Endothelial cell of umbilical vein (primary cell): Measurements from ENCODE around the gene PPFIA3. TPM values are rescaled to one million over a fixed set of nuclear protein-coding genes. Genes with fewer than 3 reads are reported as not detected.

Experiments used
- BruUV-seq: library from RNA; stranded (reverse); fragments of 400-500 nt; replicated peaks from 2 replicates; lab custom pipeline; 2021; lab: Mats Ljungman, UMichigan
- CTCF ChIA-PET: fragments of 300-600, 350-600 bp; sonication (Branson Sonifier 250); formaldehyde crosslinking; loops from one replicate; lab custom pipeline; 2021; ENCODE audit warnings: antibody characterized with exemption, inconsistent platforms; lab: Charles Lee
- POLR2A ChIA-PET: fragments of 300-600, 350-600 bp; sonication (Branson Sonifier 250); formaldehyde crosslinking; loops from one replicate; lab custom pipeline; 2021; ENCODE audit warnings: antibody characterized with exemption, inconsistent platforms; lab: Charles Lee
- DNase-seq: peaks from one replicate; pipeline ENCODE4 v3.0.0-alpha.2; 2011; ENCODE audit warnings: low read depth, low spot score
- FAIRE-seq: peaks from 2 replicates; lab custom pipeline; 2011; peaks lifted over from hg19 to GRCh38; lab: Jason Lieb, UNC
- H2AFZ ChIP-seq: 2 replicates; pipeline ENCODE4 v1.6.0; 2012; ENCODE audit warnings: low read depth, low read length, control low read depth, inconsistent platforms
- H3K27ac ChIP-seq: 2 replicates; pipeline ENCODE4 v1.5.1; 2011; ENCODE audit warnings: low read depth, mild to moderate bottlenecking, control low read depth, low read length, moderate library complexity; ENCODE audit not compliant: insufficient read depth
- H3K27me3 ChIP-seq, 2 experiments: 2 replicates each; pipeline versions ENCODE4 v1.6.0 to v1.6.1; 2011; ENCODE audit warnings: low read length in 2 of 2, mixed read lengths in 1 of 2; ENCODE audit not compliant: control insufficient read depth in 2 of 2, insufficient read depth in 2 of 2
- H3K36me3 ChIP-seq, 2 experiments: 2 replicates in 1 of 2; 3 replicates in 1 of 2; pipeline ENCODE4 v1.5.1; 2011; ENCODE audit warnings: low read length in 2 of 2, mild to moderate bottlenecking in 1 of 2, moderate library complexity in 1 of 2; ENCODE audit not compliant: control insufficient read depth in 2 of 2, insufficient read depth in 2 of 2; ENCODE audit errors: extremely low read depth in 1 of 2
- H3K4me1 ChIP-seq: 3 replicates; pipeline ENCODE4 v1.5.1; 2011; ENCODE audit warnings: mild to moderate bottlenecking, low read length; ENCODE audit not compliant: control insufficient read depth, insufficient read depth; ENCODE audit errors: extremely low read depth
- H3K4me2 ChIP-seq: 2 replicates; pipeline ENCODE4 v1.6.1; 2011; ENCODE audit warnings: low read length, control low read depth, mixed read lengths; ENCODE audit not compliant: insufficient read depth
- H3K4me3 ChIP-seq, 3 experiments: fragments of 200-600 bp in 1 of 3; sonication (generic), shearing (Covaris generic) in 1 of 3; replicated peaks in 1 of 3; 2 replicates each; pipeline ENCODE4 v1.5.1; 2011 to 2016; ENCODE audit warnings: control low read depth in 3 of 3, low read length in 3 of 3, mild to moderate bottlenecking in 2 of 3, inconsistent platforms in 1 of 3, low read depth in 1 of 3, moderate library complexity in 1 of 3; ENCODE audit not compliant: insufficient read depth in 1 of 3
- H3K79me2 ChIP-seq: 2 replicates; pipeline ENCODE4 v1.6.0; 2012; ENCODE audit warnings: low read length, inconsistent platforms; ENCODE audit not compliant: control insufficient read depth, insufficient read depth
- H3K9ac ChIP-seq: replicated peaks from 2 replicates; pipeline ENCODE3; 2011; ENCODE audit warnings: low read length, control low read depth; ENCODE audit not compliant: insufficient read depth; ENCODE audit errors: extremely low read depth
- H3K9me1 ChIP-seq: replicated peaks from 3 replicates; pipeline ENCODE4 v1.6.0; 2011; ENCODE audit warnings: mild to moderate bottlenecking, low read length; ENCODE audit not compliant: control insufficient read depth, insufficient read depth; ENCODE audit errors: extremely low read depth
- H3K9me3 ChIP-seq: replicated peaks from 2 replicates; pipeline ENCODE4 v1.5.1; 2012; ENCODE audit warnings: low read length, inconsistent platforms; ENCODE audit not compliant: control insufficient read depth, insufficient read depth
- H4K20me1 ChIP-seq: replicated peaks from 2 replicates; pipeline ENCODE3; 2011; ENCODE audit warnings: mild to moderate bottlenecking, low read length; ENCODE audit not compliant: control insufficient read depth, insufficient read depth; ENCODE audit errors: extremely low read depth
- EZH2 ChIP-seq: IDR thresholded peaks from 2 replicates; pipeline ENCODE4 v1.6.1; 2012; ENCODE audit warnings: borderline replicate concordance, low read depth, mild to moderate bottlenecking, moderate library complexity, low read length, inconsistent platforms; ENCODE audit not compliant: severe bottlenecking
- FOS ChIP-seq: IDR thresholded peaks from 2 replicates; pipeline ENCODE4 v1.6.1; 2011; ENCODE audit warnings: mild to moderate bottlenecking, low read length, moderate library complexity, borderline replicate concordance; ENCODE audit not compliant: insufficient read depth
- GATA2 ChIP-seq: IDR thresholded peaks from 2 replicates; pipeline ENCODE4 v1.7.0; 2011; ENCODE audit warnings: low read depth, mild to moderate bottlenecking, moderate library complexity, mixed read lengths, low read length; ENCODE audit not compliant: insufficient read length, insufficient read depth
- JUN ChIP-seq: IDR thresholded peaks from 2 replicates; pipeline ENCODE4 v1.6.1; 2011; ENCODE audit warnings: borderline replicate concordance, low read depth; ENCODE audit not compliant: insufficient read length, insufficient read depth
- MYC ChIP-seq: IDR thresholded peaks from one replicate; pipeline ENCODE4 v1.6.1; 2011; ENCODE audit warnings: mild to moderate bottlenecking, low read depth, low read length
- POLR2A ChIP-seq: IDR thresholded peaks from 2 replicates; pipeline ENCODE4 v1.6.1; 2012; ENCODE audit warnings: low read depth, mild to moderate bottlenecking, control low read depth, low read length
- POLR2AphosphoS5 ChIP-seq: IDR thresholded peaks from 2 replicates; pipeline ENCODE4 v1.6.1; 2012; ENCODE audit warnings: low read depth, mild to moderate bottlenecking, control low read depth, low read length, moderate library complexity; ENCODE audit not compliant: insufficient read depth
- dilution Hi-C: fragments of 300-500 bp; cut with MboI; formaldehyde crosslinking; loops from one replicate; pipeline ENCODE4 v1.15.0; 2019; ENCODE audit warnings: low sequenced_read_pairs; ENCODE audit not compliant: extremely low pct_ligation_motif_present
- intact Hi-C: fragments of 100-400 bp; cut with micrococcal nuclease; formaldehyde crosslinking; loops from one replicate; pipeline ENCODE4 v1.10.0; 2022
- polyA plus RNA-seq, 4 experiments: library from polyadenylated mRNA; depleted of rRNA in 3 of 4; stranded (reverse) in 3 of 4; unstranded in 1 of 4; fragments of >200 nt; gene quantifications; 2 replicates each; pipeline versions ENCODE4 v1.2.1 to v1.2.3, GENCODE V29; 2011 to 2012; ENCODE audit warnings: missing spikeins in 1 of 4
- total RNA-seq: library from RNA; stranded (reverse); gene quantifications from 2 replicates; pipeline ENCODE4 v1.2.3, GENCODE V29; 2021
- TF ChIP-seq, protein P1 (sequence below), 2 donors: IDR thresholded peaks; 1 replicate in 1 of 2; 2 replicates in 1 of 2; pipeline ENCODE4 v1.5.1; 2011; ENCODE audit warnings: low read length in 2 of 2, mild to moderate bottlenecking in 2 of 2, moderate library complexity in 2 of 2, control low read depth in 1 of 2, inconsistent platforms in 1 of 2, low read depth in 1 of 2; ENCODE audit not compliant: insufficient read depth in 1 of 2; ENCODE audit errors: extremely low read depth in 1 of 2
- TF ChIP-seq, protein P2 (sequence below): IDR thresholded peaks from 2 replicates; pipeline ENCODE4 v1.6.1; 2011; ENCODE audit not compliant: insufficient read depth, insufficient read length

Gene PPFIA3
- total and polyA plus RNA-seq, 2 donors (not counting 3 experiments of a cell fraction or from before 2014, with no cell fraction given), result 1.3 to 2.0 TPM

DNA sequence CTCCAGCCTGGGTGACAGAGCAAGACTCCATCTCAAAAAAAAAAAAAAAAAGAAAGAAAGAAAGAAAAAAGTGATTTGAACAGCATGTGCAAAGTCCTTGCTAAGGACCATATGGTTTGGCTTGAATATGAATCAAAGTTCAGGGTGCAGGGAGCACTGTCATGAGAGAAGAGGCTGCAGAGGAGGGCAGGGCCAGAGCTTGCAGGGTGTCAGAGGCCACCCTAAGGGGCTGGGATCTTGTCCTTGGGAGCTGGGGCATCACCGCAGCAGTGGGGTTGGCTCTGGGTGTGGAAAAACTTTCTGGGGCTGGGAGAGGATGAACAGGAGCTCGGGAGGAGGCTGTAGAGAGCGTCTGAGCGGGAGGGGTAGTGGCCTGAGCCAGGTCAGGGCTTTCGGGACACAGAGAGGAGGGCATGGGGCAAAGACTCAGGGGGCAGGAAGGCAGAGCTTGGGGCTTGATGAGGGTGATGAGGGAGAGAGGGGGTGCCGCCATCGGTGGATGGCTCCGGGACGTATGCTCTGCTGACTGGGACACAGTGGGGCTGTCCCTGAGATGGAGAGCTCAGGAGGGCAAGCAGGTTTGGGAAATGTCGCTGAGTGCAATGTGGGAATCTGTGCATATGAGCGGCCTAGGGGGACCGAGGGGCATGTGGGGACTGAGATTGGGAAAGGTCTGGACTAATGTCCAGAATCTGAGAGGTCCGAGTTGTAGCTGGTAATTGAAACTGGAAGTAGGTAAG, 41.3 kb downstream of the PPFIA3 start:
- Histone ChIP-seq H4K20me1 (no peaks in the 10 kb centered on the region), H3K4me1 (peaks cover 16% of the 10 kb centered on the region), H3K9me3 (no peaks in the 10 kb centered on the region), H3K27ac (no peak overlapping the region), H3K4me2 (no peak overlapping the region), H3K79me2 (no peaks in the 10 kb centered on the region), H3K4me3 (no peak overlapping the region), H2AFZ (no peak overlapping the region), H3K9me1 (no peaks in the 10 kb centered on the region), H3K9ac (no peak overlapping the region), H3K27me3 (peaks cover 0 to 2% of the 10 kb centered on the region in 2 experiments), H3K36me3 (no peaks in the 10 kb centered on the region)
- dilution Hi-C loops (no loop called here), intact Hi-C loops (no loop called here)
- FAIRE-seq (no peak), DNase-seq (no peak)
- TF ChIP-seq POLR2A (no peak), GATA2 (no peak), POLR2AphosphoS5 (no peak), EZH2 (no peak), FOS (no peak), JUN (no peak), MYC (no peak)
- TF ChIP-seq, protein P1, sequence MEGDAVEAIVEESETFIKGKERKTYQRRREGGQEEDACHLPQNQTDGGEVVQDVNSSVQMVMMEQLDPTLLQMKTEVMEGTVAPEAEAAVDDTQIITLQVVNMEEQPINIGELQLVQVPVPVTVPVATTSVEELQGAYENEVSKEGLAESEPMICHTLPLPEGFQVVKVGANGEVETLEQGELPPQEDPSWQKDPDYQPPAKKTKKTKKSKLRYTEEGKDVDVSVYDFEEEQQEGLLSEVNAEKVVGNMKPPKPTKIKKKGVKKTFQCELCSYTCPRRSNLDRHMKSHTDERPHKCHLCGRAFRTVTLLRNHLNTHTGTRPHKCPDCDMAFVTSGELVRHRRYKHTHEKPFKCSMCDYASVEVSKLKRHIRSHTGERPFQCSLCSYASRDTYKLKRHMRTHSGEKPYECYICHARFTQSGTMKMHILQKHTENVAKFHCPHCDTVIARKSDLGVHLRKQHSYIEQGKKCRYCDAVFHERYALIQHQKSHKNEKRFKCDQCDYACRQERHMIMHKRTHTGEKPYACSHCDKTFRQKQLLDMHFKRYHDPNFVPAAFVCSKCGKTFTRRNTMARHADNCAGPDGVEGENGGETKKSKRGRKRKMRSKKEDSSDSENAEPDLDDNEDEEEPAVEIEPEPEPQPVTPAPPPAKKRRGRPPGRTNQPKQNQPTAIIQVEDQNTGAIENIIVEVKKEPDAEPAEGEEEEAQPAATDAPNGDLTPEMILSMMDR (IDR thresholded peaks at IDR 0.05; ENCODE audit: extremely low read depth in 1 of 2, insufficient read depth in 1 of 2, low read depth in 1 of 2, low read length in 2 of 2), result no peak
- TF ChIP-seq, protein P2, sequence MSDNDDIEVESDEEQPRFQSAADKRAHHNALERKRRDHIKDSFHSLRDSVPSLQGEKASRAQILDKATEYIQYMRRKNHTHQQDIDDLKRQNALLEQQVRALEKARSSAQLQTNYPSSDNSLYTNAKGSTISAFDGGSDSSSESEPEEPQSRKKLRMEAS, result no peak
- ChIA-PET CTCF (interaction anchor here (1.1 to 4.9 kb wide), 5 partner anchors 10 to 63 kb away, joined by 4 to 33 read pairs (median 13); no protein-coding TSS in a partner anchor), POLR2A (no interaction called here)
- no TSS peak for BruUV-seq
